ENCODE data around the gene AGGF1.
"Not testable (repeated sequence)": the region's sequence is repeated elsewhere in the genome, so short reads cannot be mapped to it uniquely, and the experiment has no call there.

The AGGF1 gene

DNA sequence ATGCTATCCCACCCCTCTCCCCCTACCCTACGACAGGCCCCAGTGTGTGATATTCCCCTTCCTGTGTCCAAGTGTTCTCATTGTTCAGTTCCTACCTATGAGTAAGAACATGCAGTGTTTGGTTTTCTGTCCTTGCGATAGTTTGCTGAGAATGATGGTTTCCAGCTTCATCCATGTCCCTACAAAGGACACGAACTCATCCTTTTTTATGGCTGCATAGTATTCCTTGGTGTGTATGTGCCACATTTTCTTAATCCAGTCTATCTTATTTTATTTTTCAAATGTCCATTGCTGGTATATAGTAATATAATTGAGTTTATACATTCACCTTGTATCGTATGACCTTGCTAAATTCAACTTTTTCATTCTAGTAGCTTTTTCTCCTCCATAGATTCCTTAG is 76.8 kb downstream of the AGGF1 start:
- H3K27ac ChIP-seq (ENCODE audit: low read depth, low read length); H3K36me3 ChIP-seq (ENCODE audit: control insufficient read depth, insufficient read depth, low read length); H3K4me1 ChIP-seq (ENCODE audit: control insufficient read depth, insufficient read depth, low read length); H3K9ac ChIP-seq (ENCODE audit: low read length); H3K27me3 ChIP-seq (ENCODE audit: control insufficient read depth, insufficient read depth, low read length); H3K4me3 ChIP-seq (ENCODE audit: low read length): not testable (repeated sequence)
